Osteoblast (primary cell): ENCODE measurements around the gene ARL10. TPM values are rescaled to one million over a fixed set of nuclear protein-coding genes. Genes with fewer than 3 reads are reported as not detected.
A peak's percentile ranks its signal among the peaks of the same experiment; 100 is the strongest.

Source experiments
- DNase-seq: peaks from one replicate; pipeline ENCODE4 v3.0.0; 2011; ENCODE audit warnings: low spot score, mixed read lengths; ENCODE audit not compliant: insufficient read length; ENCODE audit errors: missing footprints
- H2AFZ ChIP-seq: 2 replicates; pipeline ENCODE4 v1.6.0; 2011; ENCODE audit warnings: mild to moderate bottlenecking, low read length
- H3K27ac ChIP-seq: 2 replicates; pipeline ENCODE4 v1.5.1; 2011; ENCODE audit warnings: mild to moderate bottlenecking, low read depth, low read length, moderate library complexity
- H3K27me3 ChIP-seq: 2 replicates; pipeline ENCODE4 v1.6.0; 2012; ENCODE audit warnings: mild to moderate bottlenecking, control low read depth, inconsistent platforms, low read length, moderate library complexity; ENCODE audit not compliant: insufficient read depth
- H3K36me3 ChIP-seq: 2 replicates; pipeline ENCODE4 v1.5.1; 2011; ENCODE audit warnings: mild to moderate bottlenecking, low read length, control low read depth, moderate library complexity; ENCODE audit not compliant: insufficient read depth
- H3K4me1 ChIP-seq: 2 replicates; pipeline ENCODE4 v1.5.1; 2011; ENCODE audit warnings: mild to moderate bottlenecking, low read length, control low read depth, moderate library complexity; ENCODE audit not compliant: insufficient read depth
- H3K4me2 ChIP-seq: 2 replicates; pipeline ENCODE4 v1.6.0; 2011; ENCODE audit warnings: mild to moderate bottlenecking, low read length; ENCODE audit not compliant: insufficient read depth
- H3K4me3 ChIP-seq: fragments of 200-600 bp; sonication (generic); 3 replicates; pipeline ENCODE4 v1.5.1; 2012; ENCODE audit warnings: mild to moderate bottlenecking, low read length, inconsistent platforms; ENCODE audit not compliant: insufficient read depth
- H3K79me2 ChIP-seq: 2 replicates; pipeline ENCODE4 v1.6.0; 2012; ENCODE audit warnings: mild to moderate bottlenecking, low read length, control low read depth, inconsistent platforms; ENCODE audit not compliant: insufficient read depth
- H3K9me3 ChIP-seq: 2 replicates; pipeline ENCODE4 v1.5.1; 2011; ENCODE audit warnings: low read depth, low read length, control low read depth
- H4K20me1 ChIP-seq: 2 replicates; pipeline ENCODE4 v1.6.0; 2012; ENCODE audit warnings: mild to moderate bottlenecking, low read length, control low read depth; ENCODE audit not compliant: insufficient read depth
- total RNA-seq: library from RNA; depleted of rRNA; stranded (reverse); fragments of >200 nt; gene quantifications from 2 replicates; pipeline ENCODE4 v1.2.3, GENCODE V29; 2012
- TF ChIP-seq, protein P1 (sequence below): IDR thresholded peaks from 2 replicates; pipeline ENCODE4 v1.5.1; 2011; ENCODE audit warnings: mild to moderate bottlenecking, low read depth, low read length, moderate library complexity; ENCODE audit errors: extremely low read depth

ARL10 gene
- total RNA-seq, 1 donor, result 14.1 TPM

DNA sequence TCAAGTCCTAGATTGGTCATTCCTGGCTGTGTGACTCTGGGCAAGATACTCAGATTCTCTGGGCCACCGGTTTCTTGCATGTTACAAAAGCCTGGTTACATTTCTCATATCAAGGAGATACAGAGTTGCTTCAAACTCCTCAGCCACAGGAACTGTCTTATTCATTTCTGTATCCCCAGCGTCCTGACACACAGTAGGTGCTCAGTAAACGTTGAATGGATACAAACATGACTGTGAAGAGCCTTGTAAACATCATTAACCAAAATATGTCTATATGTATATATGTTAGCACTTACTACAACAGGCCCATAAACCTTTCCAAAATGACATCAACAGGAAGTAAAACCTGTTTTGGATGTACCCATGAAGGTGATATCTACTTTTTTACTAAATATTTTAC is 49.4 kb downstream of the ARL10 start:
- Histone ChIP-seq H3K36me3 (peaks cover 7% of the 10 kb centered on the region), H3K27me3 (no peaks in the 10 kb centered on the region), H3K27ac (no peak overlapping the region), H3K4me1 (peaks cover 16% of the 10 kb centered on the region), H2AFZ (no peak overlapping the region), H3K79me2 (peaks cover 56% of the 10 kb centered on the region), H3K9me3 (no peaks in the 10 kb centered on the region), H3K4me2 (peak overlapping the region; percentile 77), H3K4me3 (peak overlapping the region; percentile 91), H4K20me1 (peaks cover 42% of the 10 kb centered on the region)
- TF ChIP-seq, protein P1, sequence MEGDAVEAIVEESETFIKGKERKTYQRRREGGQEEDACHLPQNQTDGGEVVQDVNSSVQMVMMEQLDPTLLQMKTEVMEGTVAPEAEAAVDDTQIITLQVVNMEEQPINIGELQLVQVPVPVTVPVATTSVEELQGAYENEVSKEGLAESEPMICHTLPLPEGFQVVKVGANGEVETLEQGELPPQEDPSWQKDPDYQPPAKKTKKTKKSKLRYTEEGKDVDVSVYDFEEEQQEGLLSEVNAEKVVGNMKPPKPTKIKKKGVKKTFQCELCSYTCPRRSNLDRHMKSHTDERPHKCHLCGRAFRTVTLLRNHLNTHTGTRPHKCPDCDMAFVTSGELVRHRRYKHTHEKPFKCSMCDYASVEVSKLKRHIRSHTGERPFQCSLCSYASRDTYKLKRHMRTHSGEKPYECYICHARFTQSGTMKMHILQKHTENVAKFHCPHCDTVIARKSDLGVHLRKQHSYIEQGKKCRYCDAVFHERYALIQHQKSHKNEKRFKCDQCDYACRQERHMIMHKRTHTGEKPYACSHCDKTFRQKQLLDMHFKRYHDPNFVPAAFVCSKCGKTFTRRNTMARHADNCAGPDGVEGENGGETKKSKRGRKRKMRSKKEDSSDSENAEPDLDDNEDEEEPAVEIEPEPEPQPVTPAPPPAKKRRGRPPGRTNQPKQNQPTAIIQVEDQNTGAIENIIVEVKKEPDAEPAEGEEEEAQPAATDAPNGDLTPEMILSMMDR, result no peak
- DNase-seq, result no peak

DNA sequence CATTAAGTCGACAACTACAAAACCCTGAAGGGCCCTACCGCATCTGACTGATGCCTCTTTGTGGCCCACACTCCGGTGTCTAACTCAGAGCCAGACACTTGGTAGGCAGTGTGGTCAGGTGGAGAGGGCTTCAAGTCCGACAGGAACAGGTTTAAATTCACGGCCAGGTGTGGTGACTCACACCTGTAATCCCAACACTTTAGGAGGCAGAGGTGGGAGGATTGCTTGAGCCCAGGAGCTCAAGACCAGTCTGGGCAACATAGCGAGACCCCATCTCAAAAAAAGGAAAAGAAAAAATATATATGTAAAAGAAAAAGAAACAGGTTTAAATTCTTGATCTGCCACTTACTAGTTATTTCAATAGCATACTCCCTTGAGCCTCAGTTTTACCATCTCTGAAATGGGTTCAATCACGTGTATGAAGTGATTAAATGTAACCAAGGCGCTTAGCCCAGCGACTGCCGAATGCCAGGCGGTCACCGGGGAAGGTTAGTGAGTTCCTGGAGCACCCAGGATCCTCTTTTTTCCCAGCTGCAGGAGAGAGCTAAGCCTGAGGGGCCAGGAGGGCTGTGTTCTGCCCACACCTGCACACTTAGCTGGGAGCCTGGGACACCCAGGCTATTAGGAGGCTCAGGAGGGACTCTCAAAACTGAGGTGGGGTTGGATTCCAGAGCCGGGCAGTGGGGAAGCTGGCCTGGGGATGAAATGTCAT is 50.1 kb downstream of the ARL10 start:
- Histone ChIP-seq H3K27me3 (peaks cover under 1% of the 10 kb centered on the region), H3K4me1 (peaks cover 16% of the 10 kb centered on the region), H3K4me3 (peak overlapping the region; percentile 91), H2AFZ (peak overlapping the region; percentile 75), H3K4me2 (peak overlapping the region; percentile 77), H4K20me1 (peaks cover 39% of the 10 kb centered on the region), H3K9me3 (no peaks in the 10 kb centered on the region), H3K79me2 (peaks cover 56% of the 10 kb centered on the region), H3K27ac (peak overlapping the region; percentile 75), H3K36me3 (peaks cover 3% of the 10 kb centered on the region)
- TF ChIP-seq, protein P1, result no peak
- DNase-seq, result no peak

DNA sequence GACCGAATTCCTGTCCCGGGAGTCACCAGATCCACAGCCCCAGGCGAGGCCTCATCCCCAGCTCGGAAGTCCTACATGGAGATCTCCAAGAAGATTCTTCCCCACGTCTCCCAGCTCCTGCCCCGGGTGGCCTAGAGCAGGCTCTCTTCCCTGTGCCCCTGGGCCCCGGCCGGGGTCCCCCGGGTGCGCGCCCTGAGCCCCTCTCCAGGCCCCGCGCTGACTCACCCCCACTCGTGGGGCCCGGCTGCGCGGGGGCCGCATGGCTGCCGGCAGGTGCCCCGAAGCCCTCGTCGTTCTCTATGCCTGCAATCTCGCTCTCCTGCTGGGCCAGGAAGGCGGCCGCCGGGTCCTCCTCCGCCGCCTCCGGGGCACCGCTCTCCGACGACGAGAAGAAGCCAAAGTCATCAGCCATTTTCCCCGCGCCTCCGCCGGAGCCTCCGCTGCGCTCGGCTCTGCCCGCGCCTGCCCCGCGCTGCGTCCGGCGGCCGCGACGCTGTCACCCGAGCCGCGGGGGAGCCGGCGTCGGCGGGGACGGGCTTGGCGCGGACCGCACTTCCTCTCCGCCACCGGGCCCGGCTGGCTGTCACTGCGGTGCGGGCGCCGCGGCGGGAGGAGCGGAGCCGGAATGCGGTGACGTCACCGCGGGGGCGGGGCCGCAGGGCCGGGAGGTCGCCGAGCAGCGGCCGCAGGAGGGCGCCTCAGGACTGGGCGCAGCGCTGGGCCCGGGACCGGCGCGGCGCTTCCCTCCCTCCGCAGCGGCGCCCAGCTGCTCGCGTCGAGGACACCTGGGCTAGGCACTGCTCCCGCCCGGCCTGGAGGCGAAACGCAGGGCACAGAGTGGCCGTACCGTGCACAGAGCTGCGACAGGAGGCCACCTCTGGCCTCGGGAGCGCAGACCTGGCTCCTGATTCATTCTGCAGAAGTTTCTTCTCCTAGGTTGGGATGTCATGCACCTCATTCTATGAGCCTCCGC is 51.0 kb downstream of the ARL10 start, which contains the start of gene CLTB:
TSS of gene CLTB (minus strand) at position 588 of the 973 bp plus-strand sequence. CDS start at position 412, 176 bp downstream.
- peaks cover 5% of the 10 kb centered on the region for H3K27me3 ChIP-seq
- peaks cover 31% of the 10 kb centered on the region for H4K20me1 ChIP-seq
- H3K27ac ChIP-seq, result peak within 1 kb of the TSS; percentile 75
- peak within 1 kb of the TSS; percentile 84 for H2AFZ ChIP-seq
- peak; percentile 100 for DNase-seq
- H3K4me1 ChIP-seq, result peaks cover 16% of the 10 kb centered on the region
- H3K79me2 ChIP-seq, result peaks cover 48% of the 10 kb centered on the region
- no peaks in the 10 kb centered on the region for H3K9me3 ChIP-seq
- TF ChIP-seq, protein P1, result peak; percentile 47
- H3K4me2 ChIP-seq, result peak within 1 kb of the TSS; percentile 77
- H3K36me3 ChIP-seq, result no peaks in the 10 kb centered on the region
- peak within 1 kb of the TSS; percentile 91 for H3K4me3 ChIP-seq
